GM12878 (cell line): ENCODE data around the gene KCNE4. TPM values are rescaled to one million over a fixed set of nuclear protein-coding genes. Genes with fewer than 3 reads are reported as not detected.

Experiments
- ATAC-seq: fragments of 200-7000 bp; cut with Tn5 transposase; 3 replicates; pipeline ENCODE4 v1.9.1; 2020; ENCODE audit warnings: mild to moderate bottlenecking, moderate library complexity
- BruUV-seq: library from RNA; stranded (reverse); fragments of 400-500 nt; replicated peaks from 2 replicates; lab custom pipeline; 2021; lab: Mats Ljungman, UMichigan
- CTCF ChIA-PET: fragments of 300-600 bp; sonication (Branson Sonifier 250); formaldehyde crosslinking; extraction: SDS; loops from one replicate; lab custom pipeline; 2021; ENCODE audit warnings: inconsistent platforms; lab: Yijun Ruan, JAX
- POLR2A ChIA-PET: fragments of 350-600 bp; formaldehyde crosslinking; extraction: SDS; loops from one replicate; lab custom pipeline; 2021; ENCODE audit warnings: inconsistent platforms; lab: Charles Lee
- RAD21 ChIA-PET: fragments of 300-600 bp; sonication (Branson Sonifier 250); formaldehyde crosslinking; loops from one replicate; lab custom pipeline; 2023; ENCODE audit warnings: antibody characterized with exemption; ENCODE audit not compliant: unreplicated experiment; lab: Charles Lee
- SMC1A ChIA-PET: fragments of 300-600 bp; sonication (Branson Sonifier 250); formaldehyde crosslinking; loops from one replicate; lab custom pipeline; 2023; ENCODE audit not compliant: unreplicated experiment, uncharacterized antibody; lab: Charles Lee
- DNase-seq: peaks from one replicate; pipeline ENCODE4 v3.0.0-alpha.2; 2011; ENCODE audit warnings: low read depth, low spot score
- FAIRE-seq: peaks from 3 replicates; lab custom pipeline; 2011; peaks lifted over from hg19 to GRCh38; lab: Jason Lieb, UNC
- H2AFZ ChIP-seq: 2 replicates; pipeline ENCODE4 v1.6.0; 2011; ENCODE audit warnings: low read depth, low read length, control low read depth; ENCODE audit not compliant: control insufficient read depth
- H3K27ac ChIP-seq: 2 replicates; pipeline ENCODE4 v1.5.1; 2011; ENCODE audit warnings: control low read depth; ENCODE audit not compliant: control insufficient read depth, insufficient read depth
- H3K27me3 ChIP-seq, 2 experiments: replicated peaks in 1 of 2; 2 replicates each; pipeline versions ENCODE4 v1.6.0 to v1.6.1; 2011; ENCODE audit warnings: low read length in 1 of 2; ENCODE audit not compliant: control insufficient read depth in 2 of 2, insufficient read depth in 2 of 2
- H3K36me3 ChIP-seq, 2 experiments: 2 replicates each; pipeline ENCODE4 v1.5.1; 2011; ENCODE audit warnings: low read length in 1 of 2; ENCODE audit not compliant: control insufficient read depth in 2 of 2, insufficient read depth in 2 of 2
- H3K4me1 ChIP-seq: 2 replicates; pipeline ENCODE4 v1.6.1; 2011; ENCODE audit warnings: mild to moderate bottlenecking, low read length, moderate library complexity, mixed read lengths; ENCODE audit not compliant: control insufficient read depth, insufficient read depth
- H3K4me2 ChIP-seq: 2 replicates; pipeline ENCODE4 v1.6.0; 2011; ENCODE audit warnings: control low read depth; ENCODE audit not compliant: control insufficient read depth, insufficient read depth
- H3K4me3 ChIP-seq: fragments of 200-600 bp; sonication (generic); 2 replicates; pipeline ENCODE4 v1.5.1; 2016
- H3K79me2 ChIP-seq: 2 replicates; pipeline ENCODE4 v1.6.0; 2011; ENCODE audit warnings: low read length; ENCODE audit not compliant: control insufficient read depth, insufficient read depth
- H3K9ac ChIP-seq: 2 replicates; pipeline ENCODE4 v1.8.0; 2011; ENCODE audit warnings: low read length, control low read depth, mixed read lengths; ENCODE audit not compliant: control insufficient read depth, insufficient read depth
- H3K9me3 ChIP-seq: replicated peaks from 3 replicates; pipeline ENCODE4 v1.5.1; 2011; ENCODE audit warnings: mild to moderate bottlenecking, low read length; ENCODE audit not compliant: control insufficient read depth, insufficient read depth
- H4K20me1 ChIP-seq: 2 replicates; pipeline ENCODE4 v1.6.0; 2011; ENCODE audit not compliant: control insufficient read depth, insufficient read depth
- ASH2L ChIP-seq: fragments of 300-600, 200-600 bp; sonication (generic); IDR thresholded peaks from 2 replicates; pipeline ENCODE4 v1.6.1; 2017; ENCODE audit warnings: low read depth, mild to moderate bottlenecking, borderline replicate concordance
- ATF3 ChIP-seq: IDR thresholded peaks from 2 replicates; pipeline ENCODE4 v1.6.1; 2011; ENCODE audit warnings: low read depth, mild to moderate bottlenecking, low read length, moderate library complexity, borderline replicate concordance; ENCODE audit errors: extremely low read depth
- BCL11A ChIP-seq: IDR thresholded peaks from 2 replicates; pipeline ENCODE4 v1.6.1; 2011; ENCODE audit warnings: low read depth, low read length
- FOXK2 ChIP-seq: fragments of 450-650 bp; IDR thresholded peaks from 2 replicates; pipeline ENCODE4 v1.6.1; 2017; ENCODE audit warnings: mild to moderate bottlenecking, moderate library complexity
- HDAC2 ChIP-seq: fragments of 200-600 bp; sonication (generic); IDR thresholded peaks from 2 replicates; pipeline ENCODE4 v1.6.1; 2017
- HDAC6 ChIP-seq: fragments of 200-600 bp; sonication (generic); IDR thresholded peaks from one replicate; pipeline ENCODE4 v1.8.0; 2017; ENCODE audit warnings: antibody characterized with exemption; ENCODE audit not compliant: unreplicated experiment
- KAT2A ChIP-seq: conservative IDR thresholded peaks from 2 replicates; pipeline ENCODE4 v1.6.1; 2011; ENCODE audit warnings: low read depth, low read length; ENCODE audit not compliant: control insufficient read depth
- NR2C2 ChIP-seq: IDR thresholded peaks from 2 replicates; pipeline ENCODE4 v1.6.1; 2011; ENCODE audit warnings: borderline replicate concordance, low read depth; ENCODE audit not compliant: control insufficient read depth, insufficient read length
- SMC3 ChIP-seq: IDR thresholded peaks from 2 replicates; pipeline ENCODE4 v1.6.1; 2011; ENCODE audit warnings: low read length, improper control_type of control experiment, borderline replicate concordance
- ZNF217 ChIP-seq: fragments of 450-650 bp; IDR thresholded peaks from 2 replicates; pipeline ENCODE4 v1.6.1; 2017; ENCODE audit warnings: antibody characterized with exemption, mild to moderate bottlenecking
- WGBS: methylation state at CpG from one replicate; pipeline ENCODE4 v1.1.6; 2016; ENCODE audit warnings: low lambda C conversion rate; ENCODE audit not compliant: insufficient replicate concordance, insufficient coverage; ENCODE audit errors: missing lambda C conversion rate; 5-methylcytosine and 5-hydroxymethylcytosine counted together
- in situ Hi-C: fragments of 300-500 bp; cut with MboI; formaldehyde crosslinking; loops from 9 replicates; pipeline ENCODE4 v1.14.3; 2018; ENCODE audit warnings: mixed read lengths
- intact Hi-C: fragments of 100-400 bp; cut with micrococcal nuclease; formaldehyde crosslinking; loops from one replicate; pipeline ENCODE4 v1.14.2; 2022; ENCODE audit not compliant: unreplicated experiment
- polyA plus RNA-seq, 11 experiments: library from polyadenylated mRNA; depleted of rRNA in 4 of 11; unstranded in 6 of 11; stranded (reverse) in 5 of 11; fragments of >200 nt; fragmentation: Nextera tagmentation in 4 of 11; fragmentation: Illumina TruSeq in 1 of 11; extraction: Ambion mirVana in 4 of 11; extraction: Trizol in 1 of 11; gene quantifications; 1 replicate in 1 of 11; 2 replicates in 10 of 11; pipeline versions ENCODE4 v1.2.1 to v1.2.3, GENCODE V29; 2011 to 2016; ENCODE audit warnings: inconsistent platforms in 2 of 11, missing spikeins in 2 of 11, low read depth in 1 of 11
- total RNA-seq, 4 experiments: library from RNA; depleted of rRNA in 3 of 4; stranded (reverse); fragments of >200 nt in 3 of 4; fragmentation: Illumina TruSeq in 1 of 4; extraction: Trizol in 1 of 4; gene quantifications; 2 replicates each; pipeline versions ENCODE4 v1.2.1 to v1.2.3, GENCODE V29; 2013 to 2021

KCNE4 gene
- total and polyA plus RNA-seq, 10 of the 15 experiments (the other 5 are each of a cell fraction or from before 2014, with no cell fraction given): 0.30 TPM; not detected in 9

GRCh38 chr2:223090039-223090438 is 38.0 kb downstream of the KCNE4 start:
- ChIA-PET CTCF (no interaction called here), SMC1A (no interaction called here), POLR2A (no interaction called here), RAD21 (no interaction called here)
- Histone ChIP-seq H2AFZ (no peak overlapping the region), H4K20me1 (no peaks in the 10 kb centered on the region), H3K27me3 (no peaks in the 10 kb centered on the region), H3K9ac (no peak overlapping the region), H3K4me1 (no peaks in the 10 kb centered on the region), H3K79me2 (no peaks in the 10 kb centered on the region), H3K4me2 (no peak overlapping the region), H3K9me3 (no peaks in the 10 kb centered on the region; the same call in 2 of the 3 replicates), H3K27ac (no peak overlapping the region), H3K36me3 (no peaks in the 10 kb centered on the region), H3K4me3 (no peak overlapping the region)
- no peak for FAIRE-seq
- TF ChIP-seq ZNF217: no peak
- TF ChIP-seq FOXK2: no peak
- TF ChIP-seq NR2C2: no peak
- no peak for TF ChIP-seq ASH2L
- TF ChIP-seq KAT2A: no peak
- no peak for TF ChIP-seq HDAC6
- TF ChIP-seq SMC3: no peak
- no peak for TF ChIP-seq ATF3
- no peak for TF ChIP-seq BCL11A
- TF ChIP-seq HDAC2: no peak
- DNase-seq: no peak
- ATAC-seq: no peak
- in situ Hi-C loops (no loop called here), intact Hi-C loops (no loop called here)
- no TSS peak for BruUV-seq
- 62% methylated on average over 5 of the region's 5 CpGs for whole genome bisulfite sequencing
